GM10847 (cell line): ENCODE data around the gene COMMD8.

Experiments used
- POLR2A ChIP-seq: IDR thresholded peaks from 2 replicates; pipeline ENCODE4 v1.6.1; 2011; ENCODE audit not compliant: insufficient read length; ENCODE audit errors: extremely low read depth

The COMMD8 gene

GRCh38 chr4:47434931-47435330 is 28.6 kb downstream of the COMMD8 start:
- no peak for TF ChIP-seq POLR2A

GRCh38 chr4:47432749-47433148 is 30.8 kb downstream of the COMMD8 start:
- TF ChIP-seq POLR2A: no peak

DNA sequence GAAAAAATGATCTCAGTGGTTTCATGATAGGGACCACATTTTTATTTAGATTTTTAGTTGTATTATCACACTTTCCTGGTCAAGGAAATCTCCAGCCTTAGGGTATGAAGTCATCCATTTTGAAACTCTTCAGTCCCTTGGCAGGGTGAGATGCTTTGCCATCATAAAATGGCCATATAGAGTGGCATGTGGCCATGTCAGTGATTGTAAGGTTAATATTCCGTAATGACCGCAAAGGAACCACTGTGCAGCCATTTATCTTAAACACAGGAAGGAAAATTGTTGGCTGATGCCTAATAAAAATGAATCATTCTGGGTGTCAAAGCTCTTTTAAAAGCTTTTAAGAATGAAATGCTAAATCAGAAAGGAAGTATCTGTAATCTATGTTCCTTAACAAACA is 35.6 kb downstream of the COMMD8 start:
- TF ChIP-seq POLR2A: no peak

DNA sequence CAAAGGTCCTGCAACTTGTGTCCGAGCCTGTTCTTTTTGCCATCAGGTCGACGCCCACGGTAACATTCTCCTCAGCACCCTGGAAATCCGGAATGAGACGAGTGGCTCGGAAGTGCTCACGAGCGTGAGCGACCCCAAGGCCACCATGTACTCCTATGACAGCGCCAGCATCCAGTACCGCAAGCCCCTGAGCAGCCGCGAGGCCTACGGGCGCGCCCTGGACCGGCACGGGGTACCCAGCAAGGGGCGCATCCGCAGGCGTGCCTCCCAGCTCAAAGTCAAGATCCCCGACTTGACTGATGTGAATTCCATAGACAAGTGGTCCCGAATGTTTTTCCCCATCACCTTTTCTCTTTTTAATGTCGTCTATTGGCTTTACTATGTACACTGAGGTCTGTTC is 37.9 kb downstream of the COMMD8 start:
- no peak for TF ChIP-seq POLR2A

DNA sequence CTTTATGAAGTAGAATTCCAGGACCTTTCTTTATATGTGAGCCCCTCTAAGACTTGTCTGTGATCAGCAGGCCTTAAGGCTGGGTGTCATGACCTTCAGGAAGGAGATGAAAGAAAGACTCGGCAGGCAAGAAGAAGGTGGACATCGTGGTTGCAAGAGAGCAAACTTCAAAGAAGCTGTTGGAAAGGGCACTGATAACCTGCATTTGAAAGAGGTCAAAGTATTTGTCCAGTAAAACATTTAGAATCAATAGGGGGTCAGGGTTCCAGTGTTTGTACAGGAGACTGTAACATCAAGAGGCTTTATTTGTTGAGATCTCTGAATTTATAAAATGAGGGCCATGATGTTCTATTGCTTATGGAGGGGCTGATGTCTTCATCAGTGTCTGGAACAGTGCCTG is 44.2 kb downstream of the COMMD8 start:
- TF ChIP-seq POLR2A: no peak

DNA sequence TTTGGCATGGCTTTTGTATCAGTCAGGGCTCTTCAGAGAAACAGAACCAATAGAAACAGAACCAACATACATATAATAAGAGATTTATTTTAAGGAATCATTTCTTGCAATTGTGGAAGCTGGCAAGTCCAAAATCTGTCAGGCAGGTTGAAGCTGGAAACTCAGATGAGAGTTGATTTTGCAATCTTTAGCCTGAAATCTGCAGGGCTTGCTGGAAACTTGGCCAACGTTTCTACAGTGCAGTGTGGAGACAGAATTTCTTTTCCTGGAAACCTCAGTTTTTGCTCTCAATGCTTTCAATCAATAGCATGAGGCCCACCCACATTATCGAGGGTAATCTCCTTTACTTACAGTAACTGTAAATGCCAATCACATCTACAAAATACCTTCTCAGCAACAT is 45.4 kb downstream of the COMMD8 start:
- TF ChIP-seq POLR2A: no peak

- TF ChIP-seq POLR2A: no peak
Measured at GRCh38 chr4:47415719-47416118, 47.8 kb downstream of the COMMD8 start.

- no peak for TF ChIP-seq POLR2A
Measured at GRCh38 chr4:47413521-47413920, 50.0 kb downstream of the COMMD8 start.

GRCh38 chr4:47410271-47410670 is 53.2 kb downstream of the COMMD8 start:
- no peak for TF ChIP-seq POLR2A

DNA sequence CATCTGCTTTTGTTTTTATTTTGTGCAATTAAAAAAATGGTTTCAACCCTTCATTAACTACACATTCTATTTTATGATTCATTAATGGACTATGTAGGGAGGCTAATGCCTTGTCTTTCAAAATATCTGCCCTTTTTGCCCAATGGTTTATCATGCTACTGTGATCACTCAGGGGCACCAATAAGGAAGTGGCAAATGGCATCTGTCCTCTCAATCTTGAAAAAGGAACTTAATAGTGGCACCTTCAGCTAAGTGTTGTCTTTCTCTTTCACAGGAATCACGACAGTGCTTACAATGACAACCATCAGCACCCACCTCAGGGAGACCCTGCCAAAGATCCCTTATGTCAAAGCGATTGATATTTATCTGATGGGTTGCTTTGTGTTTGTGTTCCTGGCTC is 57.1 kb downstream of the COMMD8 start:
- no peak for TF ChIP-seq POLR2A
